Thyroid gland (tissue), 4 donors: Measurements from ENCODE around the gene KTI12.
"Not testable (repeated sequence)": the region's sequence is repeated elsewhere in the genome, so short reads cannot be mapped to it uniquely, and the experiment has no call there.

Source experiments
- CTCF ChIP-seq, 6 experiments: fragments of 200-600 bp in 3 of 6; fragments of 450-650 bp in 3 of 6; sonication (generic) in 3 of 6; IDR thresholded peaks; one replicate each; pipeline ENCODE4 v1.5.1; 2016 to 2019; ENCODE audit warnings: antibody characterized with exemption in 6 of 6, mild to moderate bottlenecking in 2 of 6, inconsistent platforms in 1 of 6, moderate library complexity in 1 of 6
- POLR2A ChIP-seq, 2 donors: fragments of 450-650 bp; IDR thresholded peaks; one replicate each; pipeline ENCODE4 v1.6.1; 2017; ENCODE audit warnings: antibody characterized with exemption in 2 of 2, mild to moderate bottlenecking in 2 of 2, moderate library complexity in 1 of 2

GRCh38 chr1:52045666-52046195 is 12.1 kb upstream of the KTI12 start:
- not testable (repeated sequence) for TF ChIP-seq POLR2A, CTCF (IDR thresholded peaks at IDR 0.05)
